NCI-H748 (cell line): ENCODE measurements around the gene NKPD1.

Experiments
- DNase-seq: peaks from one replicate; lab custom pipeline; 2025; ENCODE audit not compliant: unreplicated experiment; lab: John Stamatoyannopoulos, UW

Gene NKPD1

DNA sequence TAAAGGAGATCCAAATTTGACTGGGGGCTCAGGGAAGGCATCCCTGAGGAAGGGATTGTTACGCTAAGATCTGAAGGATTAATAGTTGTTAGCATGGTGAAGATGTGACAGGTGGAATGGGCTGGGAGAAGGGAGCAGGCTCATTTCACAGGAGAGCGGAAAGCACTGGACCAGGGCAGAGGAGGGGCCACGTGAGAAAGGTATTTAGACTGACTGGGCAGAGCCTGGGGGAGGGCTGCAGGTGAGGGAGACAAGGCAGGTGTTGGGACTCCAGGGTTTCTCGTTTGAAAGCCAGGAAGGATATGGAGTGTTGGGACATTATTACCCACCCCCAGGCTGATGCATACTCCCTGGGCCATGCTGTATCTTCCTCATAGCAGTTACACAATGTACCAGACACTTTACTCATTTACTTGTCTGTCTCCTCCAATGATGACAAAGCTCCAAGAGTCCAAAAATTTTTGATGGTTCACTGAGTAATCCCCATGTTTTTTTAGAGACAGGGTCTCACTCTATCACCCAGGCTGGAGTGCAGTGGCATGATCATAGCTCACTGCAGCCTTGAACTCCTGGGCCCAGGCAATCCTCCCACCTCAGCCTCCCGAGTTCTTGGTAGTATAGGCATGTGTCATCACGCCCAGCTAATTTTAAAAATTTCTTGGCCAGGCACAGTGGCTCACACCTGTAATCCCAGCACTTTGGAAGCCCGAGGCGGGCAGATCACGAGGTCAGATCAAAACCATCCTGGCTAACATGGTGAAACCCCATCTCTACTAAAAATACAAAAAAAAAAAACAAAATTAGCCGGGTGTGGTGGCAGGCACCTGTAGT, 14.9 kb upstream of the NKPD1 start:
- DNase-seq = no peak

DNA sequence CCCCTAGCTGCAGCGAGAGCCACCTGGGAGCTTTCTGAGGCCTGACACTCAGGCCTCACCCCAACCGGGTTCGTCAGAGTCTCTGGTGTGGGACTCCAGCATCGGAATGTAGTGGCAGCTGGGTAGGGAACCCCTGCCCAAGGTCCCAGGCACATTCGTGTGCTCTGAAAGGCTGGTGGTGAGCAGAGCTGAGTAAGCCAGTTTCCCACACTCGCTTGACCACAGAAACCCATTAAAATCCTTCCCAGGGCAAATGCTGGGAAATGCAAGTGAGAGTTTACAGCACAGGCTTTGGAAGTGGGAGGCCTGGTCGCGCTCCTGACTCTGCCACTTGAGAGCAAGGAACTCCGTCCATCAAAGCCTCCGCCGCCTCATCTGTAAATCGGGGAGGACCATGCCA, 13.0 kb upstream of the NKPD1 start:
- DNase-seq = no peak

DNA sequence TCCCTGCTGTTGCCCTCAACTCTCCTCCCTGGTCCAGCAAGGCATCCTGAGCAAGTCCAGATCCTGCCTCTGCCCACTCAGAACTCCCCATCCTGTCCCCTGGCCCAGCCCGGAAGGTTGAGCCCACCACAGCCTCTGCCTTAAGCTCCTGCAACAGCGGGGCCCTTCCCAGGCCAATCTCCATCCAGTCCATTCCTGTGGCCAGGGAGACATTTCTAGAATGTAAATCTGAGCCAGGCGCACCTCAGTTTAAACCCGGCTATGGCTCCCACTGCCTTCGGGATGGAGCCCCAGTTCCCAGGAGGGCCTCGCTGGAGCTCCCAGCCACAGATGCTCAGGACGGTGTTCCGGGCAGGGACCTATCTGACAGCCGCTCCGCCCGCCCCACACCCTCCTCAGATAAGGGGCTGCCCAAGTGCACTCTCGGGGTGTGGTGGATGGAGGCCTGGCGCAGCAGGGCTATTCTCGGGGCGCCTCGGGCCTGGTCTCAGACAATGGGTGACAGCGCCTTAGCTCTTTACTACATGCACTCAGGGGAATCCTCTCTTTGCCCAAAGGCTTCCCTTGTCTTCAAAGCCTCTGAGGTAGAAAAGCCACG, 11.9 kb upstream of the NKPD1 start:
- no peak for DNase-seq

DNA sequence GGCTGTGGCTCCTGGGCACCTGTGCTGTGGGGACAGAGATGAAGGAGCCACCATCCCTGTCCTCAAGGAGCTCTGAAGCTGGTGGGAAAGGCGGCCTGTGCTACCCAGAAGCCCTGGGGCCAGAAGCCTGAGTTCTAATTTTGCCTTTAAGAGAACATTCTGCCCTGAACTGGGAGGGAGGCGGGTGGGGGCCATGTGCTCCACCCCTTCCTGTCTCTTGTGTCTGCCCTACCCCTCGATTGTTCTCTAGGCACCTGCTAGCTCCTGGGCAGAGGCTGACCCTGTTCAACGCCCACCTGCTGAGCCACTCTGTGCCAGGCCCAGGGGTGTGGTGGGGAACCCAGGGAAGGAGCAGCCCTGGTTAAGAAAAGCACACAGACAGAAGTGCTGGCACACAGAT, 11.4 kb upstream of the NKPD1 start:
- DNase-seq = peak; percentile 38

DNA sequence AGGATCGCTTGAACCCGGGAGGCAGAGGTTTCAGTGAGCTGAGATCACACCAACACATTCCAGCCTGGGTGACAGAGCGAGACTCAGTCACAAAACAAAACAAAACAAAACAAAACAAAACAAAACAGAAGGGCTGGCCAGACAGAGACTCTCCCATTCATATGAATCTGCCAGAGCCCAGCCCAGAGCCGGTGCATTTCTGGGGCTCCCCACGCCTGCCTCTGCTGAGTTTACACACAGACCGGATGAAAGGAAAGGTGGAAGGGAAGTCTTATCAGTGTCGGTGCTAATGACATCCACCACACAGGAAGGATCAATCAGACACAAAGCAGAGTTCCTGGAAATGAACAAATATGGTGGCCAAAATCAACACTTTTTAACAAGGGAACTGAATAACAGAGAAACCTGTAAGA, 10.4 kb upstream of the NKPD1 start:
- no peak for DNase-seq

DNA sequence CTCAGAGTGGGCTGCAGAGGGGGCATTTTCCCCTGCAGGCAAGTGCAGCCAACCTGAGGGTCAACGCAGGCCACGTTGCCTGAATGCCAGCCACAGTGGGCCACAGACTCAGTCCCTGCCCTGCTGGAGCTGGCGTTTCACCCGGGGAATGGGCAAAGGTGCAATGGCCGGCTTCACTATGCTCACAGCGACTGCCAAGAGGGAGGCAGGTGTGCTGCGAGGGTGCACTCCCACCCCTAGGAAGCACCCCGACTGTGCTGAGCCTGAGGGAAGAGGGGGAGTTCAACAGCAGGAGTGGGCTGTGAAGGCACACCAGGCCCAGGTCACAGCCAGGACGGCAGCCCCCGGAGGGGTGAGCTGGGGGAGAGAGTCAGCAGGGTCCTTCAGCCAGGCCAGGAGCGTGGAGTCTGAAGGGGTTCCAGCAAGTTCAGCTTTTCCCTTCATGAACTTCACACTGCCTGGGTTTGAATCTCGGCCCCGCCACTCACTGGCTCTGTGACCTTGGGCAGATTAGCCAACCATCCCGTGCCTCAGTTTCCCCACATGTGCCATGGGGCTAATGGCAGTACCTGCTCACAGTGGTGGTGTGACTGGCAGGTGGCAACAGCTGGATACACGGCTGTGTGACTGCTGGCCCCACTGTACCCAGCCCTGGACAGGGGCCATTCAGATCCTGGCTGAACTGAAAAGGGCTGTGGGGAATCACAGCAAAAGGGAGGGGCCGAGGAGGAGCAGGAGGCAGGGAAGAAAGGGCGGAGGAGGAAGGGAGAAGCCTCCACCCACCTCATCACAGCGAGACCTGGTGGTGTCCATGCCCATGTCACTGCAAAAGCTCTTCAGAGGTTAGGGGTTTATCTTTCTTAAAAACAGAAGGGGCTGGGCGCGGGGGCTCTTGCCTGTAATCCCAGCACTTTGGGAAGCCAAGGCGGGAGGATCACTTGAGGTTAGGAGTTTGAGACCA, 9.6 kb upstream of the NKPD1 start:
- DNase-seq = no peak

DNA sequence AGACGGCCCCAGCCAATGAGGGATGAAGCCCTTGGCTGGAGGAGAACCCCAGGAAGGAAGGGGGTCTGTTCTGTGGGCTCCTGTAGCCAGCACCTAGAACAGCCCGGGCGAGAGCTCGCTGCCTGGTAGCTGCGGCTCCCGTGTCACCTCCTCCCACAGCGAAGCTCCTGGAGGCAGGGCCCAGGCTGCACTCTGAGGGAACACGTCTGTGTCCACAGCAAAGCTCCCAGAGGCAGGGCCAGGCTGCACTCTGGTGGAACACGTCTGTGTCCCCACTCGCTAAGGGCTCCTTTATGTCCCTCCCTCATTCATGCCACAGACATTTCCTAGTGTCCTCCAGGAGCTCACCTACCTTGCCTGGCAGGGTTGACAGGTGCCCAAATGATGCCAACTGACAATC, 8.8 kb upstream of the NKPD1 start:
- DNase-seq = no peak

DNA sequence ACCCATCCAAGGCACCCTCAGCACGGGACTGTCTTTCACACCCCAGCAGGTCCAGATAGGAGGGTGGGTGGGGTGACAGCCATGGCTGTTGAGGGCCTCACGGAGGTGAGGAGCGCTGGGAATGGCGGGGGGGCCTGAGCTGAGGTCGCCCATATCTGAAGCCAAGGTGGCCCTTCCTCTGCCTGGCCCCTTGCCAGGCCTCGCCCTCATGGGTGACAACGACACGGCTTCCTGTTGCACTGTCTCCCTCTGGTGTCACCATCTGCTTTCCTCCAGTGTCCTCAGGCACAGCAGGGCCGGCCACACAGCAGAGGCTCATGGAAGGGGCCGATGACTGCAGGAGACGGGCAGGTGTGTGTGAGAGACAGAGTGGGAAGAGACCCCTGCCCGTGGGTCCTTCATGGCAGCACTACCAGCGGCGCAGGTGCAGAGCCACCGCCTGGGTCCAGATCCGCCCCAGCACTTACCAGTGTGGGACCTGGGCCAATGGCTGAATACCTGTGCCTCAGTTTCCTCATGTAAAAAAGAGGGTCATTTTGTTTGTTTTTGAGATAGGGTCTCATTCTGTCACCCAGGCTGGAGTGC, 8.1 kb upstream of the NKPD1 start:
- peak; percentile 52 for DNase-seq

DNA sequence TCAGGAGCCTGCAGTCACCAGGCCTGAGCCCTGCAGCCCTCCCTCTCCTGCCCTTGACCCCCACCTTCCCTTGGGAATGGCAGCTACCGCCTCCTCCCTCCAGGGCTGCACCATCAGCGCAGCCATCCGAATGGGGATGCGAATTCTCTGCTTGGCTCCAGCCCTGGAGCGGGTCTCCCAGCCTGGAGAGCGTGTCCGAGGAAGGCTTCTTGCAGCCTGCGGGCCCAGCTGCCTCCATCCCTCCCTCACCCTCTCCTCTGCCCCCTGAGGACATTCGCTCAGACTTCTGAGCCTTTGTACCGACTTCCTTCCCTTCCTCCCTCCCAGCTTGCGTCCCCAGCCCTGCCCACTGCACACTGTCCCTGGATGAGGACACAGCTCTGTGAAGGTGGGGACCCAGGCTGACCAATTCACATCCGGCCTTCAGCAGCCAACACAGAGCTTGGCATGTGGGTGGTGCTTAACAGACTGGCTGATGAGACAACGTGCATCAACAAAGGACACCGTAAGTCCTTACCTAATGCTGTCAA, 6.0 kb upstream of the NKPD1 start:
- no peak for DNase-seq

DNA sequence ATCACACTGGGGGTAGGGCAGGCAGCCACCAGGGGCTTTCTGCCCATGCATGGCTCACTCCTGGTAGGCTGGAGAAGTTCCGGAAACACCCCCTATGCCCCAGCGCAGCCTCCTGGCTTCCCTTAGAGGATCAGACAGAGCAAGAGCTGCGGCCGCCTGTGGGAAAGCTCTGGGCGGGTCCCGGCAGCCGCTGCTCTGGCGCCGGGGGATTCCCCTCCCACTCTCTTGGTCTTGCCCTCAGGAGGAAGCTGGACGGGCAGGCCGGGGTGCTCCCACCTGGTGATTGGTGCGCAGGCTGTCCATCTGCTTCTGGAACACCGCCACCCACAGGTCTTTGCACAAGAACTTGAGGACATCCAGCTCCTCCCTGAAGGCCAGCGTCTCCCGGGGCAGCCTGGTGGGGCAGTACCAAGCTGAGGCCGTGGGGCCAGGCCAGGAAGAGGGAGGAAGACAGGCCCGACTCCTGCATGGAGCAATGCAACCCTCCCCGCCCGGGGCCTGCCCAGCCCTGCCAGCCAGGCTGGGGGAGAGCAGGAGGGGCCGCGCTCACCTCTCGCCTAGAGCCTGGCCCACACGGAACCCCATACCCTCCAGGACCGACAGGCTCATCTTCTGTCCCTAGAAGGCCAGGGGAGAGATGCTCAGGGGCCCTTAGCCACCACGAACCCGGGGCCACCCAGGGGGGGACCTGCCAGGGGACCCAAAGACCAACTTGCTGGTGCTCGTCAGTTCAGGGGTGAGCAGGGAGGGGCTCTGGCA, 4.0 kb upstream of the NKPD1 start:
- no peak for DNase-seq

DNA sequence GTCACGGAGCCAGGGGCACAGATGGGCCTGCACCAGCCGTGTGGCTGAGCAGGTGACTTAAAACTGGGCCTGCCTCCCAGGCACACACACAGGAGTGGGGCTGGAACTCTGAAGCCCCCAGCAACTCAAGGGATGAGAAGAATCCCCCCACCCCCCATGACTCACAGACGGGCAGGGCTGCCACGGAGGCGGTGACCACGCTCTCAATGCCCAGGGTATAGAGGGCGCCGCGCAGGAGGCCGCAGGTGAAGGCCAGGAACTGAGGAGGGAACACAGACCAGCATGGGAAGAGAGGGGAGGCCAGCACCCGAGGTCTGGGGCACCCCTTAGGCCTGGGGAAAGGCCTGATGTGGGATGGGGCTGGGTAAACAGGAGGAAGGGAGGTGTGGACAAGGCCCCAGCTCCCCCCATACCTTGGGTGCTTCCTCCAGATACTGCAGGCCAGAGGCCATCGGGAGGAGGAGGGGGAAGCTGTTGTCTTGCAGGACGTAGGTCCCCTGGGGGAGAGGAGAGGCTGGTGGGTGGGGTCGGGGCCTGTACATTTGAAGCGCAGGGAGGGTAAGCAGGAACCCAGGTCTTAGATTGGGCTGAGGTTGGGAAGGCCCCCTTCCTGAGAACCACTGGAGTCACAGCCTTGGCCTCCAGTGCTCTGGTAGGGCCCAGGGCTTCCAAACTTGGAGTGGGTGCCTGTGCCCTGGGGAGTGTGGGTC, 3.1 kb upstream of the NKPD1 start:
- DNase-seq = no peak

DNA sequence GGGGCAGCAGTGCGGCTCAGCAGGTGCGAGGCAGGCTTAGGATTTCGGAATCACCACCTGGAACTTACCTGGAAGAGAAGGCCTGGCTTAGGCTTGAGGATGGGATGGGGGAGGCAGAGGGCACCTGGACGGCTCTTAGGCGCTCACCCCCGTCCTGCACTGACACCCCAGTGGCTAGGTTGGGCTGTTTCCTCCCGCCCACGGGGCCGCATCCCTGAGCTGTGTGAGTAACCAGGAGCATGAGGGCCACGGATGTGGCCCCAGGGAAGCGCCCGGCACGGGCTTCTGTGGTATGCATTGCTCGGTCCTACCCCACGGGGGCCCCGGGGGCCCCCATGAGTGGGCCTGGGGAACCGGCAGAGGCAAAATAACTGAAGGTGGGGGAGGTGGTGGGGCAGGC, 2.4 kb upstream of the NKPD1 start:
- no peak for DNase-seq

DNA sequence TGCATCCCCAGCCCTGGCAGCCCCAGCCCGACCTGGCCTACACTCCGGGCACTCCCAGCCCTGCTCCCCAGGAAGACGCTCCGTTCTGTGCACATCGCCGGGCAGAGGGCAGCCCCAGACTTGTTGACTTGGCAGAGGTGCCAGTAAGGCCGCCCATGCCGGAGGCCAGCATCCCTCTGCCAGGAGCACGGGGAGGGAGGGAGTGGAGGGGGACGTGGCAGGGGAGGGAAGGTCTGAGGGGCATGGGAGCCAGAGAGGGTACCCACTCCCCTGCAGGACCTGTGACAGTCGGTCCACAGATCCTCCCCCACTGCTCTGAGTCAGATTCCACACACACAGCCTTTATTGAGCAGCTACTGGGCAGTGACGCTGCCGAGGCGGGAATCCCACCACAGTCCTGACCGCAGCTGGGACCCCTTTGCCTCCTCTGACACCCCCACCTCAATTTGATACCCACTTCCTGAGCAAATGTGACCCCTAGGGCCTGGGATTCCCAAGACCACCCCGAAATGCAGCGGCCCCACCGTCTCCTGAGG, 1.9 kb upstream of the NKPD1 start:
- DNase-seq = no peak

DNA sequence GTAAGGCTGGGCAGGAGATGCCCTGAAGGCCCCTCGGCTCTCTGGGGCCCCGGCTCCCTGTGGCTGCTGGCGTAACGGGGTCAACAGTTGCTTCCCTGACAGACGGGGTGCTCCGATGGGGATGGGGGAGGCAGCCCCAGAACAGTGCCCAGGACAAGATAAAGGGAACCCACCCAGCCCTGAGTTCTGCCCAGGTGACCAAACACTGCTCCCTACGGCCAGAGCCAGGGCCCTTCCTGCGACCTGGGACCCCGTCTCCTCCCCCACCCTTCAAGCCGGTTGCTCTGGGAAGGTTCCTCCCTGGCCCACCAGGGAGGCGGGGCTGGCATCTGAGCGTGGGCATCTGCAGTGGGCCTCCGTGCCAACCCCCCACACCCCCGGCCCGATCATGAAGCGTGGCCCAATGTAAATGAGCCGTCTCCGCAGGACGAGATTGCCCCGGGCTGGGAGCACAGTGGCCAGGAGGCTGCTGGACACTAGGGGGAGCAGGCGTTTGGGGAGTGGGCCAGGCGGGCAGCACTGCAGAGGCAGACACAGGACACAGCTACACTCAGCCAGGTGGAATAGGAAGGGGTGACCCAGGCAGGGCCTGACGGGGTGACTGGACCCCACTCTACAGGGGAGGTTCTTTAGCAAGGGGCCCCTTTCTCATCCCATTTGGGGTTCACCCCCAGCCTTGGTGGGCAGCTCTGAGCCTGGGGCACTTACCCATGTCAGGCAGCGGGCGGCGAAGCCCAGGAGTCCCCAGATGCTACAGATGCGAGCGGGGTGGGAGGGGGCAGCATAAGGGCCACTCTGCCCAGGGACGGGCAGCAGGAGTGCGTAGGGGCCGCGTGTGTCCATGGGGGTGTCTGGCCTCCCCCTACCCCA, 1.2 kb upstream of the NKPD1 start:
- peak; percentile 28 for DNase-seq

DNA sequence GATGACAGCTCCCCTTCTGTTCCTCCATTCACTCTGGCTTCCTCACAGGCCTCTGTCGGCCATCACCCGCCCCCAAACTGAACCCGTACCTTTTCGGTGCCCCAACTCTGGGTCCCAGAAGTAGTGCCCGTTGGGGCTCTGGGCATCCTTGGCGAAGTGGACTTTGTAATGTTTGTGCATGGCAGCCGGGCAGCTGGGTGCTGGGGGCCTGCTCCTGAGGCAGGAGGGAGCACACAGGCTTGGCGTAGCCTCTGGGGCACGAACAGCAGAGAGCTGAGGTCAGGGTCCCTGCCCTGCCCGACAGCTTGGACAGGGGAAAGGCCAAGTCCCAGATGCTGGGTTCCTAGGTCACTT, 834 bp downstream of the NKPD1 start:
- no peak for DNase-seq

DNA sequence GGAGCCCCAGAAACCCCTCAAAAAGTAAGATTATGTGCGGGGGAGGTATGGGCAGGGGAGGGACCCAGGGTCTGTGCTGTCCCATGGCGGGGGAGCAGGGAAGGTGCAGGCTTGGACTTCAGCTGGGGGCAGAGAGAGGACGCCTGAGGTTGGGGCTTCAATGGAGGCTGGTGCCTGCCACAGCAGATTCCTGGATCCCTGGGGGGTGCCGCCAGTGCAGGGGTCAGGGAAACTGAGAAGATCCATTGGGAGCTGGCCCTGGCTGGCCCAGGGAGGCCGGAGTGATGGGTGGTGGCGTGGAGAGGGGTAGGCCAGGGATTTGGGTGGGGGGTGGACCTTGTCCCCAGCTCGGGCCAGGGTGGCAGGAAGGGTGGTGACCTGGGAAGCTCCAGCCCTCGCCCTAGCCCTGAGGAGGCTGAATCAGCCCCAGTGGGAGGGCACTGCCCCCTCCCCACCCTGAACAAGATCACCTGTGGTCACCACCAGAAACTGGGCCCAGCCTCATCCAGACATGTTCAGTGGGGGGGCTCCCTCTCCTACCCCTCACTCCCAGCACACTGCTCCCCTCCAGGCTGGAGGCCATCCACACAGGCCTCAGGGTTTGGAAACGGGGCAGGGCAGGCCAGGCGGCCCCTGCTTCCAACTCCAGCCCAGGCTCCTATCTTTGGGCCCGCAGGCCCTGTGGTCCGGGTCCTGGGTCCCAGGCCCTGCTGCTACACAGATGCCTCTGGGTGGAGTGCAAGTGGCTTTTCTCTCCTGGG, 1.4 kb downstream of the NKPD1 start:
- no peak for DNase-seq

DNA sequence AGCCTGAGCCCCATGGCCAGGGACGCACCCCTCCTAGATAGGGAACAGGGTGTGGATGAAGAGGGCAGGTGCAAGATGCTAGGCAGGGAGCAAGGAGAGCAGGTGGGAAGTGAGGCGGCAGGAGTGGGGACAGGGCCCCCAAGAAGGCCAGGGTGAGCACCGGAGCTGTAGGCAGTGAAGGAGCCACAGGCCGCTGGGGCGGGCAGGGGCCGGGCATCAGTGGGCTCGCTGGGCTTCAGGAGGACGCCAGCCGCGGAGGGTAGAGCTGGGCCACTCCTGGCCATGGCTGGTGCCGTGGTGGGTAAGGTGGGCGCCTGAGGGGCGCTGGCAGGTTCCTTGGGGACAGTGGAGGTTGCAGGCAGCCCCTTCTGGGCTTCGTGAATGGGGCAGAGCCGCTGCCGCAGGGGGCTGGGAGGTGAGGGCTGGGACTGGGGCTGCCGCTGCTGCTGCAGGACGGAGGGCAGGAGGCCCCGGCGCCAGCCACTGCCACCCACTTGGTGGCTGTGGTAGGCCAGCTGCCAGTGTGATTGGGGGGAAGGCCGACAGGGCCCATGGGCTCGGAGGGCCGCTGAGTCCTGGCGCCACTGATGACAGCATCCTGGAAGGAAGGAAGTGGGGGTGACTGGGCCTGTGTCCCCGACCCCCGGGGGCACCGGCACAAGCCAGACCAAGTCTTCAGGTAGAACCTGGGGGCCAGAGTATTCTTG, 2.1 kb downstream of the NKPD1 start:
- DNase-seq = no peak
